ENCODE data around the gene IGF2. TPM values are rescaled to one million over a fixed set of nuclear protein-coding genes. Genes with fewer than 3 reads are reported as not detected.
A peak's percentile ranks its signal among the peaks of the same experiment; 100 is the strongest.

Gene IGF2
- total and polyA plus RNA-seq, 2 donors from 2014 or later, result 10.2 to 30.5 TPM

DNA sequence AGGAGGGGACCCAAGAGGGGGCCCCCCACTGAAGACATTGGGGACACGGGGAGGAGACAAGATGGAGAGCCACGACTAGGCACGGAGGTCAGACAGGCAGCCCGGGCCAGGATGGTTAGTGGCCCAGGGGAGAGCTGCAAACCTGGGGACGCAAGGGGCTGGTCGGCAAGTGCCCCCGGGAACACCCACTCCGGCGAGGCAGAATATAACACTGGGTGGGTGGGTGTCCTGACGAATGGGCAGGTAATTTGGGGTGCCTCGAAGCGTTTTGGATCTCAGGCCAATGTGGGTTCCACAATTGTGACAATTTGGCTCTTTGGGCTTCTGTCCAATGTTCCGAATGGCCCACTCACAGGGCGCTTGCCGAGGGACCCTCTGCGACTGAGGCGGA is 9.9 kb downstream of the IGF2 start:
- H3K27ac ChIP-seq (ENCODE audit: low read depth in 2 of 2, low read length in 2 of 2), result no peak overlapping the region
- intact Hi-C loops (cut with DNase I), result no loop called here
- peak in 1 of 5 donors; percentile 53 for DNase-seq
- TF ChIP-seq, protein P1, sequence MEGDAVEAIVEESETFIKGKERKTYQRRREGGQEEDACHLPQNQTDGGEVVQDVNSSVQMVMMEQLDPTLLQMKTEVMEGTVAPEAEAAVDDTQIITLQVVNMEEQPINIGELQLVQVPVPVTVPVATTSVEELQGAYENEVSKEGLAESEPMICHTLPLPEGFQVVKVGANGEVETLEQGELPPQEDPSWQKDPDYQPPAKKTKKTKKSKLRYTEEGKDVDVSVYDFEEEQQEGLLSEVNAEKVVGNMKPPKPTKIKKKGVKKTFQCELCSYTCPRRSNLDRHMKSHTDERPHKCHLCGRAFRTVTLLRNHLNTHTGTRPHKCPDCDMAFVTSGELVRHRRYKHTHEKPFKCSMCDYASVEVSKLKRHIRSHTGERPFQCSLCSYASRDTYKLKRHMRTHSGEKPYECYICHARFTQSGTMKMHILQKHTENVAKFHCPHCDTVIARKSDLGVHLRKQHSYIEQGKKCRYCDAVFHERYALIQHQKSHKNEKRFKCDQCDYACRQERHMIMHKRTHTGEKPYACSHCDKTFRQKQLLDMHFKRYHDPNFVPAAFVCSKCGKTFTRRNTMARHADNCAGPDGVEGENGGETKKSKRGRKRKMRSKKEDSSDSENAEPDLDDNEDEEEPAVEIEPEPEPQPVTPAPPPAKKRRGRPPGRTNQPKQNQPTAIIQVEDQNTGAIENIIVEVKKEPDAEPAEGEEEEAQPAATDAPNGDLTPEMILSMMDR (IDR thresholded peaks at IDR 0.05; ENCODE audit: borderline replicate concordance, extremely low read depth, insufficient read depth), result no peak
- peaks cover 0 to 3% (median 0%) of the 10 kb centered on the region in 3 donors for H3K9me3 ChIP-seq (ENCODE audit: control insufficient read depth in 2 of 3, insufficient read depth in 1 of 3, low read length in 3 of 3)
- H3K27me3 ChIP-seq (ENCODE audit: control insufficient read depth, insufficient read depth, low read length), result no peaks in the 10 kb centered on the region
- H3K36me3 ChIP-seq (ENCODE audit: control insufficient read depth in 2 of 3, insufficient read depth in 3 of 3, low read length in 3 of 3), result peaks cover 0 to 8% (median 0%) of the 10 kb centered on the region in 3 donors
- peaks cover 0 to 3% (median 0%) of the 10 kb centered on the region in 3 donors for H3K4me1 ChIP-seq (ENCODE audit: control insufficient read depth in 2 of 3, insufficient read depth in 2 of 3, low read depth in 1 of 3, low read length in 3 of 3)
- H3K9ac ChIP-seq (ENCODE audit: low read length in 3 of 3), result no peak overlapping the region
- no peak overlapping the region for H3K4me3 ChIP-seq (ENCODE audit: low read length in 3 of 3)
- no peak for FAIRE-seq

- Histone ChIP-seq H3K9me3 (ENCODE audit: control insufficient read depth in 2 of 3, insufficient read depth in 1 of 3, low read length in 3 of 3) (peaks cover 0 to 3% (median 0%) of the 10 kb centered on the region in 3 donors), H3K4me3 (ENCODE audit: low read length in 3 of 3) (no peak overlapping the region), H3K36me3 (ENCODE audit: control insufficient read depth in 2 of 3, insufficient read depth in 3 of 3, low read length in 3 of 3) (peaks cover 0 to 8% (median 0%) of the 10 kb centered on the region in 3 donors), H3K4me1 (ENCODE audit: control insufficient read depth in 2 of 3, insufficient read depth in 2 of 3, low read depth in 1 of 3, low read length in 3 of 3) (peaks cover 0 to 3% (median 0%) of the 10 kb centered on the region in 3 donors), H3K27me3 (ENCODE audit: control insufficient read depth, insufficient read depth, low read length) (no peaks in the 10 kb centered on the region), H3K27ac (ENCODE audit: low read depth in 2 of 2, low read length in 2 of 2) (no peak overlapping the region), H3K9ac (ENCODE audit: low read length in 3 of 3) (no peak overlapping the region)
- FAIRE-seq (no peak), DNase-seq (no peak)
- TF ChIP-seq, protein P1 (IDR thresholded peaks at IDR 0.05; ENCODE audit: borderline replicate concordance, extremely low read depth, insufficient read depth), result no peak
- intact Hi-C loops (cut with DNase I), result no loop called here
Measured at GRCh38 chr11:2128511-2129307, 10.5 kb downstream of the IGF2 start.

DNA sequence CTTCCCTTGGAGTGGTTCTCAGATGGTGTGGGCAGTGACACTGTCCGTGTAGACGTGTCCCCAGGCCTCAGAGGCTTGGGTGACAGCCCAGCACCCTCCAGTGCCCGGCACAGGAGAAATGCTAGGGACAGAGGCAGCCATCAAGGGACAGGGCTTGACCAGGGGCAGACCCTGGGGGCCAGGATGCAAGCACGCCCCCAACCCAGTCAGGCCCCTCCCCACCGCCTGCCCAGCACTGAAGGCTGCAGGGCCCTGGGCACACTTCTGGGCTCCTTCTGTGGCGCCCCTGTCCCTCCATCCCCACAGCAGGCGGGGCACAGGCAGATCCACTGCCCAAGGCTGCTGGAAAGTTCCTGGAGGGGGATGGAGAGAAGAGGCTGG is 11.1 kb downstream of the IGF2 start:
- Histone ChIP-seq H3K36me3 (ENCODE audit: control insufficient read depth in 2 of 3, insufficient read depth in 3 of 3, low read length in 3 of 3) (peaks cover 0 to 8% (median 0%) of the 10 kb centered on the region in 3 donors), H3K4me1 (ENCODE audit: control insufficient read depth in 2 of 3, insufficient read depth in 2 of 3, low read depth in 1 of 3, low read length in 3 of 3) (no peaks in the 10 kb centered on the region), H3K4me3 (ENCODE audit: low read length in 3 of 3) (no peak overlapping the region), H3K27me3 (ENCODE audit: control insufficient read depth, insufficient read depth, low read length) (no peaks in the 10 kb centered on the region), H3K9me3 (ENCODE audit: control insufficient read depth in 2 of 3, insufficient read depth in 1 of 3, low read length in 3 of 3) (peaks cover 0 to 3% (median 0%) of the 10 kb centered on the region in 3 donors), H3K27ac (ENCODE audit: low read depth in 2 of 2, low read length in 2 of 2) (no peak overlapping the region), H3K9ac (ENCODE audit: low read length in 3 of 3) (no peak overlapping the region)
- intact Hi-C loops (cut with DNase I), result no loop called here
- TF ChIP-seq, protein P1 (IDR thresholded peaks at IDR 0.05; ENCODE audit: borderline replicate concordance, extremely low read depth, insufficient read depth), result no peak
- peak in 2 of 5 donors; percentile 49 to 59 for DNase-seq
- no peak for FAIRE-seq
